Measurements from ENCODE around the gene IL4R. TPM values are rescaled to one million over a fixed set of nuclear protein-coding genes. Genes with fewer than 3 reads are reported as not detected.

The IL4R gene
- total and polyA plus RNA-seq, 2 of the 13 experiments (the other 11 are each of a cell fraction or from before 2014, with no cell fraction given): 15.9 to 49.6 TPM

GRCh38 chr16:27316038-27316680 is 2.4 kb downstream of the IL4R start:
- Histone ChIP-seq H3K4me1 (ENCODE audit: insufficient read depth, low read length) (peaks cover 76% of the 10 kb centered on the region), H3K4me2 (ENCODE audit: low read depth, low read length) (peak overlapping the region; percentile 96), H3K9me3 (ENCODE audit: low read length) (no peaks in the 10 kb centered on the region), H3K79me2 (ENCODE audit: insufficient read depth, low read length) (peaks cover 47% of the 10 kb centered on the region), H3K4me3 (replicated peaks in 1 of 3; ENCODE audit: insufficient read depth in 1 of 3, low read depth in 2 of 3, low read length in 3 of 3) (peak overlapping the region in 1 of 3 experiments; percentile 99; a peak in 2 of 6 replicates), H2AFZ (ENCODE audit: low read length) (no peak overlapping the region), H3K27me3 (ENCODE audit: control insufficient read depth in 1 of 2, insufficient read depth in 2 of 2, low read length in 2 of 2) (peaks cover 1 to 7% of the 10 kb centered on the region in 2 experiments; a peak in 3 of 5 replicates), H4K20me1 (ENCODE audit: insufficient read depth, low read length) (peaks cover 4% of the 10 kb centered on the region; the same call in 1 of the 2 replicates), H3K36me3 (replicated peaks in 1 of 2; ENCODE audit: control insufficient read depth in 1 of 2, insufficient read depth in 2 of 2, low read length in 2 of 2) (peaks cover 0 to 2% of the 10 kb centered on the region in 2 experiments; a peak in 2 of 5 replicates), H3K9ac (ENCODE audit: insufficient read depth, low read depth, low read length) (peak overlapping the region; percentile 96; the same call in 1 of the 2 replicates), H3K27ac (ENCODE audit: extremely low read length, insufficient read depth, low read length) (no peak overlapping the region)
- in situ Hi-C loops (cut with HindIII; ENCODE audit: extremely low pct_ligation_motif_present, low pct_unique_long_range_greater_than_20kb) (no loop called here), intact Hi-C loops (cut with micrococcal nuclease; ENCODE audit: unreplicated experiment) (no loop called here)
- peak; percentile 4 for FAIRE-seq
- 87% methylated on average over 8 of the region's 8 CpGs for WGBS (ENCODE audit: low lambda C conversion rate)
- DNase-seq (ENCODE audit: low spot score): no peak
- ChIA-PET CTCF (ENCODE audit: low intra/inter-chr PET ratio, low total read pairs) (no interaction called here), POLR2A (interaction anchor here (0.7 to 3.3 kb wide), 10 partner anchors 10 to 112 kb away, joined by 3 to 13 read pairs (median 5); partner anchors contain the start of genes KDM8 and NSMCE1)
- ATAC-seq: no peak
- TF ChIP-seq RCOR2 (CRISPR knock-in tag; IDR thresholded peaks at IDR 0.05): 0 out of 2 replicates have a peak, but pooled peaks have one; percentile 19
- 0 out of 2 replicates have a peak, but pooled peaks have one; percentile 12 for TF ChIP-seq ZNF770 (CRISPR knock-in tag; IDR thresholded peaks at IDR 0.05)
- TF ChIP-seq EP300 (IDR thresholded peaks at IDR 0.05; ENCODE audit: low read depth in 2 of 2, low read length in 2 of 2): no peak
- 0 out of 2 replicates have a peak, but pooled peaks have one; percentile 6 for TF ChIP-seq EP300 (CRISPR knock-in tag; IDR thresholded peaks at IDR 0.05; ENCODE audit: borderline replicate concordance)
- no peak for TF ChIP-seq RERE (CRISPR knock-in tag; IDR thresholded peaks at IDR 0.05; ENCODE audit: low read depth)
- TF ChIP-seq ZGPAT (CRISPR knock-in tag; IDR thresholded peaks at IDR 0.05): 0 out of 2 replicates have a peak, but pooled peaks have one; percentile 18
- no peak for TF ChIP-seq E2F1 (CRISPR knock-in tag; IDR thresholded peaks at IDR 0.05)
- peak; percentile 47; the same call in 1 of the 2 replicates for TF ChIP-seq HIC2 (CRISPR knock-in tag; IDR thresholded peaks at IDR 0.05; ENCODE audit: low read depth)
- peak; percentile 93 for TF ChIP-seq ZNF121 (CRISPR knock-in tag; IDR thresholded peaks at IDR 0.05)
- BruUV-seq (replicated peaks): no TSS peak

Data from HepG2 (cell line).